ENCODE measurements around the gene AHDC1.

DNA sequence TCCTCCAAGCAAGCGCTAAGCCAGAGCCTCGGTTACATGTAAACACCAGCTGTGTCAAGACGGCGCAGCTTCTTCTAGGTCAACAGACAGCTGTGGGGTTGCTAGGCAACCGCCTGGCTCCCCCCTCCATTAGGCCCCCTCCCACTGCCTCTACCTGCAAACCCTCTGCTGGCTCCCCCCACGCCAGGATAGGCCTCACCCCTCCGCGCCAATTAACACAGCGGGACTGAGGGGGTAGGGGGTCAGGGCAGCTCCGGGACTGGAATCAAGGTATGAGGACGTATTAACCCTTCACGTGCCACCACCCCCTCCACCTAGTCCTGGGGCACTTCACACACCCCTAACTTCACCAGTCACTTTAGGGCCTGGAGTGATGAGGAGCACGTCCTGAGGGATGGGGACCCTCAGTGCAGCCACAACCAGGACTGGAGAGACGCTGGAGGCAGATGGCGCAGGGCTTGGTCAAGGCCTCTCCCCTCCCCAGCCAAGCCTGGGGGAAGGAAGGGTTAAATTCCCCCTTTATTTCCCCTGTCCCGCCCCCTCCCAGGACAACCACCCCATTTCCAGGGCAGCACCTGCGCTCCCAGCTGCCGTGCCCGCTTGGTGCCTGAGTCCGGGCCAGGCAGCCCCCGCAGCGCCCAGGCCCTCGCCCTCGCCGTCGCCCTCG, 76.6 kb downstream of the AHDC1 start:
- TF ChIP-seq, protein P1, sequence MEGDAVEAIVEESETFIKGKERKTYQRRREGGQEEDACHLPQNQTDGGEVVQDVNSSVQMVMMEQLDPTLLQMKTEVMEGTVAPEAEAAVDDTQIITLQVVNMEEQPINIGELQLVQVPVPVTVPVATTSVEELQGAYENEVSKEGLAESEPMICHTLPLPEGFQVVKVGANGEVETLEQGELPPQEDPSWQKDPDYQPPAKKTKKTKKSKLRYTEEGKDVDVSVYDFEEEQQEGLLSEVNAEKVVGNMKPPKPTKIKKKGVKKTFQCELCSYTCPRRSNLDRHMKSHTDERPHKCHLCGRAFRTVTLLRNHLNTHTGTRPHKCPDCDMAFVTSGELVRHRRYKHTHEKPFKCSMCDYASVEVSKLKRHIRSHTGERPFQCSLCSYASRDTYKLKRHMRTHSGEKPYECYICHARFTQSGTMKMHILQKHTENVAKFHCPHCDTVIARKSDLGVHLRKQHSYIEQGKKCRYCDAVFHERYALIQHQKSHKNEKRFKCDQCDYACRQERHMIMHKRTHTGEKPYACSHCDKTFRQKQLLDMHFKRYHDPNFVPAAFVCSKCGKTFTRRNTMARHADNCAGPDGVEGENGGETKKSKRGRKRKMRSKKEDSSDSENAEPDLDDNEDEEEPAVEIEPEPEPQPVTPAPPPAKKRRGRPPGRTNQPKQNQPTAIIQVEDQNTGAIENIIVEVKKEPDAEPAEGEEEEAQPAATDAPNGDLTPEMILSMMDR (IDR thresholded peaks at IDR 0.05; ENCODE audit: low read depth, low read length, poor library complexity, severe bottlenecking): no peak
- no peak for TF ChIP-seq EZH2phosphoT487 (IDR thresholded peaks at IDR 0.05; ENCODE audit: borderline replicate concordance, low read length)
